HEK293T (cell line): ENCODE data around the gene RAB7B.

Experiments
- CTCF ChIA-PET: fragments of 350-600 bp; formaldehyde crosslinking; extraction: SDS; loops from one replicate; lab custom pipeline; 2021; ENCODE audit warnings: antibody characterized with exemption, inconsistent platforms; lab: Yijun Ruan, JAX
- POLR2A ChIA-PET: fragments of 350-600 bp; formaldehyde crosslinking; extraction: SDS; loops from one replicate; lab custom pipeline; 2020; ENCODE audit warnings: antibody characterized with exemption, inconsistent platforms; lab: Yijun Ruan, JAX
- DNase-seq: peaks from one replicate; pipeline ENCODE4 v3.0.0; 2012; ENCODE audit warnings: mixed read lengths; ENCODE audit errors: extremely low spot score
- ARNT ChIP-seq: fragments of 450-650 bp; IDR thresholded peaks from 2 replicates; pipeline ENCODE4 v1.6.1; 2017; ENCODE audit warnings: mild to moderate bottlenecking
- BHLHE40 ChIP-seq: fragments of 450-650 bp; IDR thresholded peaks from 2 replicates; pipeline ENCODE4 v1.6.1; 2016; ENCODE audit warnings: mild to moderate bottlenecking, moderate library complexity, borderline replicate concordance
- CTBP1 ChIP-seq: fragments of 450-650 bp; IDR thresholded peaks from 2 replicates; pipeline ENCODE4 v1.6.1; 2016; ENCODE audit warnings: borderline replicate concordance
- ELF4 ChIP-seq: fragments of 450-650 bp; IDR thresholded peaks from 2 replicates; pipeline ENCODE4 v1.6.1; 2017; ENCODE audit warnings: antibody characterized with exemption
- FOXA1 ChIP-seq: fragments of 450-650 bp; IDR thresholded peaks from 2 replicates; pipeline ENCODE4 v1.6.1; 2016; ENCODE audit warnings: mild to moderate bottlenecking
- FOXK2 ChIP-seq: fragments of 450-650 bp; IDR thresholded peaks from 2 replicates; pipeline ENCODE4 v1.6.1; 2016; ENCODE audit warnings: mild to moderate bottlenecking
- FOXM1 ChIP-seq: fragments of 450-650 bp; IDR thresholded peaks from 2 replicates; pipeline ENCODE4 v1.6.1; 2017; ENCODE audit warnings: mild to moderate bottlenecking, borderline replicate concordance
- HDGF ChIP-seq: fragments of 450-650 bp; IDR thresholded peaks from 2 replicates; pipeline ENCODE4 v1.6.1; 2017; ENCODE audit warnings: antibody characterized with exemption, borderline replicate concordance
- L3MBTL2 ChIP-seq: fragments of 450-650 bp; conservative IDR thresholded peaks from 2 replicates; pipeline ENCODE4 v1.6.1; 2016; ENCODE audit warnings: mild to moderate bottlenecking
- LEF1 ChIP-seq: fragments of 450-650 bp; IDR thresholded peaks from 2 replicates; pipeline ENCODE4 v1.6.1; 2017; ENCODE audit warnings: mild to moderate bottlenecking, borderline replicate concordance
- NFRKB ChIP-seq: fragments of 450-650 bp; IDR thresholded peaks from 2 replicates; pipeline ENCODE4 v1.6.1; 2016; ENCODE audit warnings: mild to moderate bottlenecking, moderate library complexity
- SP1 ChIP-seq: fragments of 450-650 bp; IDR thresholded peaks from 2 replicates; pipeline ENCODE4 v1.6.1; 2017
- SUZ12 ChIP-seq: fragments of 450-650 bp; IDR thresholded peaks from 2 replicates; pipeline ENCODE4 v1.6.1; 2016; ENCODE audit warnings: mild to moderate bottlenecking
- TARDBP ChIP-seq: fragments of 450-650 bp; IDR thresholded peaks from 2 replicates; pipeline ENCODE4 v1.6.1; 2016
- ZNF384 ChIP-seq: fragments of 450-650 bp; IDR thresholded peaks from 2 replicates; pipeline ENCODE4 v1.6.1; 2016
- TF ChIP-seq, protein P1 (sequence below): fragments of 450-650 bp; IDR thresholded peaks from 2 replicates; pipeline ENCODE4 v1.6.1; 2016

The RAB7B gene

DNA sequence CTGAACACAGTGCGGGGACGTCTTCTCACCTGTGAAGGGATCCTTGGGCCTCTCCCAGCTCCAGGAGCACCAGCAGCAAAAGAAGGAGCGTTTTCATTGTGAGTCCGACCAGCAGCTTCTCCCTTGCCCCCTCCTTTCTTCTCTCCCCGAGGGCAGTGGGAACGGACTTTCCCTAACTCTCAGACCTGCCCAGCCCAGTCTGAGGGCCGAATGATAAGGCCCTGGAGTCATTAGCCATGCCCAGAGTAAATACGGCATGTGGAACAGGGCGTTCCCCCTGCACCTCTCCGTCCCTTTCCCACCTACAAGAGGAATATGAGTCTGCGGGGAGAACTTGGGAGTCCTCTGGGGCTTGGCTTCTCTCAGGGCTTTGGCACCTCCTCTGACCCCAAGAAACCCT, 20.5 kb upstream of the RAB7B start, which contains the start of gene CTSE:
Gene CTSE (minus strand): TSS at position 201 of the 400 bp plus-strand sequence. CDS start 104 bp downstream, at position 97.
- POLR2A ChIA-PET: no interaction called here
- TF ChIP-seq ZNF384 (no peak), ARNT (no peak), NFRKB (no peak), CTBP1 (no peak), FOXK2 (no peak), BHLHE40 (no peak)
- DNase-seq: no peak
- CTCF ChIA-PET: no interaction called here

DNA sequence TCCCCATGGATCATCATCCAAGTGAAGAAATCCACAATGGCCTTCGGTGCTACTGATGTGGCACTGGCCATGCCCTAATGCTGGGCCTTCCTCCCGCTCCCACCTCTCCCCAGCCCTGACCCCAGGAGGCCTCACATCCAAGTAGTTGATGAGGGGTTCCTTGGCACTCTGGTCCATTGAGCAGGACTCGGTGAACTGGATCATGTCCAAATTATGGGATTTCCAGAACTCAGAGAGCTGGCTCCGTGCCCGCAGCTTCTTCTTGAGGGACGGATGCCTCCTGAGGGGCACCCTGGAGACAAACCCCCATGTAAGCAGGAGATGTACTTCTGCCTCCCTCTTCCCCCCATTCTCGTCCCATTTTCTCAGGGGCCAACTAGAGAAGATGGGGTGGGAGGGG, 19.6 kb upstream of the RAB7B start:
- ChIA-PET POLR2A (no interaction called here), CTCF (no interaction called here)
- DNase-seq: no peak
- TF ChIP-seq ARNT (no peak), L3MBTL2 (no peak), BHLHE40 (no peak), HDGF (no peak), FOXM1 (no peak), FOXK2 (no peak), CTBP1 (no peak), ZNF384 (no peak), TARDBP (no peak), SP1 (no peak), SUZ12 (no peak)

DNA sequence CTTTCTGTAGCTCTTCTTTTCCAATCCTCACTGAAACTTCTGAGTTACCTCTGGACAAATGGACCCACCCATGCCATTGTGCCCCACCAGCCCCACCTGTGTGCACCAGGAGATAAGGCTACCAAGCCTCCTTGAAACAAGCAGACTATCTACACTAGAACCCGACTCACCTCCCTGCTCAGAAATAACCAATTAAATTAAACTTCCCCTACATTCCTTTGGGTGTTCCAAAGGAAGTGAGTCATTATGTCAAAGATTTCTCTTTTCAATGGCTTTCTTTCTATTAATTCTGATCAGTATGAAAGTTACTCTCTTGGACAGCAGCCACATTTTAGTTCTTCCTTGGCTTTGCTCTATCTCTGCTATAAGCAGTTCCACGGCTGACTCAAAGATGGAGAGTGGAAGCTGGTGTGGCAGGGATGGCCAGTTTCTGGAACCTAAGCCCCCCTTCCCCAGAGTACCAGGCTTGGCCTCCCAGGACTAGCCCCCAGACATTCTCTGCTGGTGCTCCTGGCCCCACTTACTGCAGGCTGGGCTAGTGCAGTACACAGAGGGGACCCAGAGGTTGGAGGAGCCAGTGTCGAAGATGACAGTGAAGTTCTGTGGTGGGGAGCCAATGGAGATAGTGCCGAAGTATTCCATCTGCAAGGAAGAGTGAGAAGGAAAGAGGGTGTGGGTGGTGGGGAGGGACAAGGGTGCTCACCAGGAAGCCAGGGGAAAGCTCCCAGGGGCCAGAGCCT, 18.6 kb upstream of the RAB7B start:
- POLR2A ChIA-PET: no interaction called here
- TF ChIP-seq SP1 (no peak), HDGF (no peak), BHLHE40 (no peak), CTBP1 (no peak), LEF1 (no peak), ELF4 (no peak), NFRKB (no peak), TARDBP (no peak), ZNF384 (no peak)
- TF ChIP-seq, protein P1, sequence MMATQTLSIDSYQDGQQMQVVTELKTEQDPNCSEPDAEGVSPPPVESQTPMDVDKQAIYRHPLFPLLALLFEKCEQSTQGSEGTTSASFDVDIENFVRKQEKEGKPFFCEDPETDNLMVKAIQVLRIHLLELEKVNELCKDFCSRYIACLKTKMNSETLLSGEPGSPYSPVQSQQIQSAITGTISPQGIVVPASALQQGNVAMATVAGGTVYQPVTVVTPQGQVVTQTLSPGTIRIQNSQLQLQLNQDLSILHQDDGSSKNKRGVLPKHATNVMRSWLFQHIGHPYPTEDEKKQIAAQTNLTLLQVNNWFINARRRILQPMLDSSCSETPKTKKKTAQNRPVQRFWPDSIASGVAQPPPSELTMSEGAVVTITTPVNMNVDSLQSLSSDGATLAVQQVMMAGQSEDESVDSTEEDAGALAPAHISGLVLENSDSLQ: no peak
- CTCF ChIA-PET: no interaction called here
- DNase-seq: no peak

GRCh38 chr1:206021008-206021625, 17.9 kb upstream of the RAB7B start:
- DNase-seq: no peak
- ChIA-PET POLR2A (no interaction called here), CTCF (no interaction called here)
- TF ChIP-seq TARDBP (no peak), BHLHE40 (no peak), ZNF384 (no peak), SUZ12 (no peak), LEF1 (no peak)

- ChIA-PET POLR2A (no interaction called here), CTCF (interaction anchor here (0.8 kb wide), 1 partner anchor 10 kb away, joined by 3 read pairs; no protein-coding TSS in a partner anchor)
- TF ChIP-seq, protein P1: no peak
- TF ChIP-seq SP1 (no peak), SUZ12 (no peak), L3MBTL2 (no peak), CTBP1 (no peak), ZNF384 (no peak), FOXA1 (no peak)
- no peak for DNase-seq
Measured at GRCh38 chr1:206020393-206021007, 17.3 kb upstream of the RAB7B start.

DNA sequence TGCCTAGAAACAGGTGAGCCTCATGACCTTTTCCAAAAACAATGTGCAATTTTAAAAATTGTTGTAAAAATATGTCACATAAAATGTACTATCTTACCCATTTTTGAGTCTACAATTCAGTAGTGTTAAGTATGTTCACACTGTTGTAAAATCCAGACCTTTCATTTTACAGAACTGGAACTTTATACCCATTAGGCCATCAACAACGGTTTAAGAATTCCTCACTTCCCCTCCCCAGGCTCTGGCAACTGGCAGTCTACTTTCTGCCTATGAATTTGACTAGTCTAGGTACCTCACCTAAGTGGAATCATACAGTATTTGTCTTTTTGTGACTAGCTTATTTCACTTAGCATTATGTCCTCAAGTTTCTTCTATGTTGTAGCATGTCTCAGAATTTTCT, 11.9 kb upstream of the RAB7B start:
- TF ChIP-seq CTBP1 (no peak), L3MBTL2 (no peak), SUZ12 (no peak), FOXM1 (no peak), ARNT (no peak)
- TF ChIP-seq, protein P1: no peak
- POLR2A ChIA-PET: no interaction called here
- CTCF ChIA-PET: no interaction called here
- DNase-seq: no peak
